ENCODE measurements around the gene APLF. TPM values are rescaled to one million over a fixed set of nuclear protein-coding genes. Genes with fewer than 3 reads are reported as not detected.
A peak's percentile ranks its signal among the peaks of the same experiment; 100 is the strongest.

APLF gene
- polyA plus RNA-seq, 2 of the 4 experiments (the other 2 are of a cell fraction) = 1.5 to 2.8 TPM

DNA sequence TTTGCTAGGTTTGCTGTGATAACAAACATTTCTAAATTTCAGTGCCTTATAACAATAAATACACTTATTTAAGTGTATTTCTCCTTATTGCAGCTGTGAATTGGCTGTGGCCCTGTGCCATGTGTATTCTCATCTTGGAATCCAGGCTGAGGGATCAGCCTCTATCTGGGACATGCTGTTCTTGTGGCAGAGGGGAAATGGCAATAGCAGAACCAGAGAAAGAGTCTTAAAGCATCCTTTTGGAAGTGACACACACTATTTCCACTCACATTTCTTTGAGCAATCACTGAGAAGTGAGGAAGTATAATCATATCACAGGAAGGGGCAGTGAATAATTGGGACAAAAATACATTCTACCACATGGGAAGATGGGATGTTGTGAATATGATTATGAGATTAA lies 109.8 kb downstream of the APLF start:
- no peak for DNase-seq (ENCODE audit: low read depth in 1 of 2, low spot score in 1 of 2)
- POLR2A ChIA-PET = no interaction called here
- CTCF ChIA-PET = interaction anchor here (1.7 kb wide), 1 partner anchor 19 kb away, joined by 3 read pairs; no protein-coding TSS in a partner anchor
- H3K4me3 ChIP-seq = no peak overlapping the region
- no peaks in the 10 kb centered on the region for H3K4me1 ChIP-seq
- no peak for TF ChIP-seq BHLHE40 (IDR thresholded peaks at IDR 0.05; ENCODE audit: low read depth, low read length)
- TF ChIP-seq HOXB5 (CRISPR knock-in tag; IDR thresholded peaks at IDR 0.05) = no peak
- no peak for TF ChIP-seq HOXA7 (CRISPR knock-in tag; IDR thresholded peaks at IDR 0.05)
- no peak for TF ChIP-seq RARB (CRISPR knock-in tag; IDR thresholded peaks at IDR 0.05)
- TF ChIP-seq, protein P1, sequence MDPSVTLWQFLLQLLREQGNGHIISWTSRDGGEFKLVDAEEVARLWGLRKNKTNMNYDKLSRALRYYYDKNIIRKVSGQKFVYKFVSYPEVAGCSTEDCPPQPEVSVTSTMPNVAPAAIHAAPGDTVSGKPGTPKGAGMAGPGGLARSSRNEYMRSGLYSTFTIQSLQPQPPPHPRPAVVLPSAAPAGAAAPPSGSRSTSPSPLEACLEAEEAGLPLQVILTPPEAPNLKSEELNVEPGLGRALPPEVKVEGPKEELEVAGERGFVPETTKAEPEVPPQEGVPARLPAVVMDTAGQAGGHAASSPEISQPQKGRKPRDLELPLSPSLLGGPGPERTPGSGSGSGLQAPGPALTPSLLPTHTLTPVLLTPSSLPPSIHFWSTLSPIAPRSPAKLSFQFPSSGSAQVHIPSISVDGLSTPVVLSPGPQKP (IDR thresholded peaks at IDR 0.05; ENCODE audit: low read depth, low read length) = no peak
- no peak for TF ChIP-seq EP300 (IDR thresholded peaks at IDR 0.05)
- TF ChIP-seq GATA3 (IDR thresholded peaks at IDR 0.05; ENCODE audit: borderline replicate concordance) = no peak
- ATAC-seq = no peak
- H3K27ac ChIP-seq = no peak overlapping the region
- H3K9me3 ChIP-seq = no peaks in the 10 kb centered on the region
- H3K4me2 ChIP-seq = no peak overlapping the region
- peak; percentile 32 for FAIRE-seq

DNA sequence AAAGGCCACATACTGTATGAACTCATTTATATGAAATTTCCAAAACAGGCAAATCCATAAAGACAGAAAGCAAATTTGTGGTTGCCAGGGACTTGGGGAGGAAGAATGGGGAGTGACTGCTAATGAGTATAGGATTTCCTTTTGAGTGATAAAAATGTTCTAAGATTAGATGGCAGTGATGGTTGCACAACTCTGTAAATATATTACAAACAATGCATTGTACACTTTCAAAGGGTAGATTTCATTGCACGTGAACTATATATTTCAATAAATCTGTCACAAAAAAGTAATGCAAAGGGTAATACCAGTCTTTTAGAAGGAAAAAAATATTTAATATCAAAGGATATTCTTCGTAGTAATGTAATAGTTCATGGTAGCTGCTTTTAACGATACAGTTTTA lies 112.3 kb downstream of the APLF start:
- Histone ChIP-seq H3K27ac (no peak overlapping the region), H3K9me3 (no peaks in the 10 kb centered on the region), H3K4me3 (no peak overlapping the region), H3K4me2 (no peak overlapping the region), H3K4me1 (no peaks in the 10 kb centered on the region)
- ChIA-PET CTCF (no interaction called here), POLR2A (no interaction called here)
- no peak for DNase-seq (ENCODE audit: low read depth in 1 of 2, low spot score in 1 of 2)
- no peak for ATAC-seq
- FAIRE-seq = no peak
- TF ChIP-seq HDAC2 (IDR thresholded peaks at IDR 0.05) (no peak), CBX2 (IDR thresholded peaks at IDR 0.05; ENCODE audit: borderline replicate concordance, low read depth) (no peak), EHF (CRISPR knock-in tag; IDR thresholded peaks at IDR 0.05) (no peak), RAD21 (conservative IDR thresholded peaks at IDR 0.05 in 1 of 2, IDR thresholded peaks at IDR 0.05 in 1 of 2) (no peak), FOSL2 (IDR thresholded peaks at IDR 0.05) (no peak), FOSL2 (CRISPR knock-in tag; IDR thresholded peaks at IDR 0.05) (no peak), TFCP2L1 (CRISPR knock-in tag; IDR thresholded peaks at IDR 0.05) (no peak), ZSCAN20 (CRISPR knock-in tag; IDR thresholded peaks at IDR 0.05) (no peak), HOXB13 (CRISPR knock-in tag; IDR thresholded peaks at IDR 0.05; ENCODE audit: low read depth) (no peak), ZNF302 (CRISPR knock-in tag; IDR thresholded peaks at IDR 0.05) (no peak)
- TF ChIP-seq, protein P2, sequence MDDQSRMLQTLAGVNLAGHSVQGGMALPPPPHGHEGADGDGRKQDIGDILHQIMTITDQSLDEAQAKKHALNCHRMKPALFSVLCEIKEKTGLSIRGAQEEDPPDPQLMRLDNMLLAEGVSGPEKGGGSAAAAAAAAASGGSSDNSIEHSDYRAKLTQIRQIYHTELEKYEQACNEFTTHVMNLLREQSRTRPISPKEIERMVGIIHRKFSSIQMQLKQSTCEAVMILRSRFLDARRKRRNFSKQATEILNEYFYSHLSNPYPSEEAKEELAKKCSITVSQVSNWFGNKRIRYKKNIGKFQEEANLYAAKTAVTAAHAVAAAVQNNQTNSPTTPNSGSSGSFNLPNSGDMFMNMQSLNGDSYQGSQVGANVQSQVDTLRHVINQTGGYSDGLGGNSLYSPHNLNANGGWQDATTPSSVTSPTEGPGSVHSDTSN (IDR thresholded peaks at IDR 0.05) = no peak
- TF ChIP-seq, protein P3, sequence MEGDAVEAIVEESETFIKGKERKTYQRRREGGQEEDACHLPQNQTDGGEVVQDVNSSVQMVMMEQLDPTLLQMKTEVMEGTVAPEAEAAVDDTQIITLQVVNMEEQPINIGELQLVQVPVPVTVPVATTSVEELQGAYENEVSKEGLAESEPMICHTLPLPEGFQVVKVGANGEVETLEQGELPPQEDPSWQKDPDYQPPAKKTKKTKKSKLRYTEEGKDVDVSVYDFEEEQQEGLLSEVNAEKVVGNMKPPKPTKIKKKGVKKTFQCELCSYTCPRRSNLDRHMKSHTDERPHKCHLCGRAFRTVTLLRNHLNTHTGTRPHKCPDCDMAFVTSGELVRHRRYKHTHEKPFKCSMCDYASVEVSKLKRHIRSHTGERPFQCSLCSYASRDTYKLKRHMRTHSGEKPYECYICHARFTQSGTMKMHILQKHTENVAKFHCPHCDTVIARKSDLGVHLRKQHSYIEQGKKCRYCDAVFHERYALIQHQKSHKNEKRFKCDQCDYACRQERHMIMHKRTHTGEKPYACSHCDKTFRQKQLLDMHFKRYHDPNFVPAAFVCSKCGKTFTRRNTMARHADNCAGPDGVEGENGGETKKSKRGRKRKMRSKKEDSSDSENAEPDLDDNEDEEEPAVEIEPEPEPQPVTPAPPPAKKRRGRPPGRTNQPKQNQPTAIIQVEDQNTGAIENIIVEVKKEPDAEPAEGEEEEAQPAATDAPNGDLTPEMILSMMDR (IDR thresholded peaks at IDR 0.05) = no peak
- TF ChIP-seq, protein P4, sequence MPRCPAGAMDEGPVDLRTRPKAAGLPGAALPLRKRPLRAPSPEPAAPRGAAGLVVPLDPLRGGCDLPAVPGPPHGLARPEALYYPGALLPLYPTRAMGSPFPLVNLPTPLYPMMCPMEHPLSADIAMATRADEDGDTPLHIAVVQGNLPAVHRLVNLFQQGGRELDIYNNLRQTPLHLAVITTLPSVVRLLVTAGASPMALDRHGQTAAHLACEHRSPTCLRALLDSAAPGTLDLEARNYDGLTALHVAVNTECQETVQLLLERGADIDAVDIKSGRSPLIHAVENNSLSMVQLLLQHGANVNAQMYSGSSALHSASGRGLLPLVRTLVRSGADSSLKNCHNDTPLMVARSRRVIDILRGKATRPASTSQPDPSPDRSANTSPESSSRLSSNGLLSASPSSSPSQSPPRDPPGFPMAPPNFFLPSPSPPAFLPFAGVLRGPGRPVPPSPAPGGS (IDR thresholded peaks at IDR 0.05) = no peak
- 54% methylated on average over 3 of the region's 3 CpGs for WGBS (ENCODE audit: missing lambda C conversion rate)

DNA sequence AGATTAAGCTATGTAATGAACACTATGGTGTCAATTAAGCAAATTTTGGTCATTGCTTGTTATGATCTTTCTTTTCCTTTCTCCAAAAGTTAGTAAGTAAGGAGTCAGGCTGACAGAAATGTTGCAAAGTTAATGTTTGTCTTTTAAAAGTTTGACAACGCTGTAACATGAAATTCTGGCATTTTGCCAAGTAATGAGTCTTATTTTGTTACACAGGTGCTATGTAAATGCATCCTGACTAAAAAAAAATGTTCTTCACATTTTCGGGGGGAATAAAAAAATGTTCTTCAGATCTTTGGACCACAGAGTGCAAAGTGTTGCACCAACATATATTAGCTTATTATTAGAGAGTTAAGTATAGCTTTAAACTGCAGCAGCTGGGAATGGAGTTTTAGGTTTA lies 121.2 kb downstream of the APLF start:
- DNase-seq (ENCODE audit: low read depth in 1 of 2, low spot score in 1 of 2) (no peak), ATAC-seq (no peak), FAIRE-seq (no peak)
- H3K4me1 ChIP-seq = no peaks in the 10 kb centered on the region
- no peaks in the 10 kb centered on the region for H3K9me3 ChIP-seq
- no peak overlapping the region for H3K4me2 ChIP-seq
- WGBS (ENCODE audit: missing lambda C conversion rate) = 32% methylated on average over 2 of the region's 2 CpGs
- ChIA-PET CTCF (interaction anchor here (0.6 to 3.1 kb wide), 3 partner anchors 7 to 127 kb away, joined by 3 to 10 read pairs (median 3); no protein-coding TSS in a partner anchor), POLR2A (no interaction called here)
- no peak overlapping the region for H3K4me3 ChIP-seq
- no peak overlapping the region for H3K27ac ChIP-seq
- TF ChIP-seq NR3C1 (IDR thresholded peaks at IDR 0.05) (no peak), HDAC2 (IDR thresholded peaks at IDR 0.05) (no peak), ESRRA (IDR thresholded peaks at IDR 0.05; ENCODE audit: borderline replicate concordance, low read length) (no peak), MYC (IDR thresholded peaks at IDR 0.05; ENCODE audit: borderline replicate concordance, low read length) (no peak), CBX8 (IDR thresholded peaks at IDR 0.05) (no peak), SMC3 (IDR thresholded peaks at IDR 0.05) (no peak), HOXA7 (CRISPR knock-in tag; IDR thresholded peaks at IDR 0.05) (no peak), RAD21 (conservative IDR thresholded peaks at IDR 0.05 in 1 of 2, IDR thresholded peaks at IDR 0.05 in 1 of 2) (no peak), CEBPB (IDR thresholded peaks at IDR 0.05) (no peak), HOXB13 (CRISPR knock-in tag; IDR thresholded peaks at IDR 0.05; ENCODE audit: low read depth) (no peak)
- TF ChIP-seq, protein P5, sequence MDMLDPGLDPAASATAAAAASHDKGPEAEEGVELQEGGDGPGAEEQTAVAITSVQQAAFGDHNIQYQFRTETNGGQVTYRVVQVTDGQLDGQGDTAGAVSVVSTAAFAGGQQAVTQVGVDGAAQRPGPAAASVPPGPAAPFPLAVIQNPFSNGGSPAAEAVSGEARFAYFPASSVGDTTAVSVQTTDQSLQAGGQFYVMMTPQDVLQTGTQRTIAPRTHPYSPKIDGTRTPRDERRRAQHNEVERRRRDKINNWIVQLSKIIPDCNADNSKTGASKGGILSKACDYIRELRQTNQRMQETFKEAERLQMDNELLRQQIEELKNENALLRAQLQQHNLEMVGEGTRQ (IDR thresholded peaks at IDR 0.05) = no peak
- TF ChIP-seq, protein P2 (IDR thresholded peaks at IDR 0.05) = no peak

Measured in A549 (cell line).